Endothelial cell of umbilical vein (primary cell): ENCODE results near the gene SNX12.

Experiments used
- CTCF ChIP-seq, 2 donors: IDR thresholded peaks; 1 replicate in 1 of 2; 2 replicates in 1 of 2; pipeline ENCODE4 v1.5.1; 2011; ENCODE audit warnings: low read length in 2 of 2, mild to moderate bottlenecking in 2 of 2, moderate library complexity in 2 of 2, control low read depth in 1 of 2, inconsistent platforms in 1 of 2, low read depth in 1 of 2; ENCODE audit not compliant: insufficient read depth in 1 of 2; ENCODE audit errors: extremely low read depth in 1 of 2
- EZH2 ChIP-seq: IDR thresholded peaks from 2 replicates; pipeline ENCODE4 v1.6.1; 2012; ENCODE audit warnings: borderline replicate concordance, low read depth, mild to moderate bottlenecking, moderate library complexity, low read length, inconsistent platforms; ENCODE audit not compliant: severe bottlenecking
- JUN ChIP-seq: IDR thresholded peaks from 2 replicates; pipeline ENCODE4 v1.6.1; 2011; ENCODE audit warnings: borderline replicate concordance, low read depth; ENCODE audit not compliant: insufficient read length, insufficient read depth
- MYC ChIP-seq: IDR thresholded peaks from one replicate; pipeline ENCODE4 v1.6.1; 2011; ENCODE audit warnings: mild to moderate bottlenecking, low read depth, low read length
- POLR2A ChIP-seq: IDR thresholded peaks from 2 replicates; pipeline ENCODE4 v1.6.1; 2012; ENCODE audit warnings: low read depth, mild to moderate bottlenecking, control low read depth, low read length

GRCh38 chrX:71111141-71111843, 43.2 kb upstream of the SNX12 start, which contains the start of gene IL2RG:
- no peak for TF ChIP-seq JUN
- TF ChIP-seq CTCF (IDR thresholded peaks at IDR 0.05; ENCODE audit: extremely low read depth in 1 of 2, insufficient read depth in 1 of 2, low read depth in 1 of 2, low read length in 2 of 2) = no peak
- no peak for TF ChIP-seq POLR2A
- TF ChIP-seq MYC = no peak
- TF ChIP-seq EZH2 = no peak
